BJ (cell line): ENCODE data around the gene HAPLN2. TPM values are rescaled to one million over a fixed set of nuclear protein-coding genes. Genes with fewer than 3 reads are reported as not detected.
A peak's percentile ranks its signal among the peaks of the same experiment; 100 is the strongest.
"Not testable (repeated sequence)": the region's sequence is repeated elsewhere in the genome, so short reads cannot be mapped to it uniquely, and the experiment has no call there.

Source experiments
- CTCF ChIA-PET: fragments of 350-600 bp; formaldehyde crosslinking; extraction: SDS; loops from one replicate; lab custom pipeline; 2021; ENCODE audit warnings: antibody characterized with exemption, inconsistent platforms; lab: Yijun Ruan, JAX
- POLR2A ChIA-PET: fragments of 300-600 bp; sonication (Branson Sonifier 250); formaldehyde crosslinking; extraction: SDS; loops from one replicate; lab custom pipeline; 2021; ENCODE audit warnings: antibody characterized with exemption; lab: Charles Lee
- DNase-seq: peaks from one replicate; pipeline ENCODE4 v3.0.0-alpha.2; 2011; ENCODE audit warnings: low read depth
- H3K27me3 ChIP-seq: 2 replicates; pipeline ENCODE4 v1.6.0; 2011; ENCODE audit warnings: low read length; ENCODE audit not compliant: control insufficient read depth, insufficient read depth
- H3K36me3 ChIP-seq: 2 replicates; pipeline ENCODE4 v1.5.1; 2011; ENCODE audit warnings: low read length; ENCODE audit not compliant: control insufficient read depth, insufficient read depth
- H3K4me3 ChIP-seq: 2 replicates; pipeline ENCODE4 v1.5.1; 2011; ENCODE audit warnings: low read depth, mild to moderate bottlenecking, control low read depth, low read length
- CTCF ChIP-seq: IDR thresholded peaks from 2 replicates; pipeline ENCODE4 v1.5.1; 2011; ENCODE audit warnings: low read depth, mild to moderate bottlenecking, control low read depth, inconsistent platforms, low read length, moderate library complexity; ENCODE audit not compliant: insufficient read depth
- polyA plus RNA-seq: library from polyadenylated mRNA; depleted of rRNA; stranded (reverse); fragments of >200 nt; gene quantifications from 2 replicates; pipeline ENCODE4 v1.2.3, GENCODE V29; 2011

Gene HAPLN2
- polyA plus RNA-seq, 1 experiment, result not detected

GRCh38 chr1:156582388-156583017, 36.7 kb upstream of the HAPLN2 start:
- CTCF ChIA-PET, result interaction anchor here (0.6 to 2.4 kb wide), 12 partner anchors 9 to 452 kb away, joined by 3 to 16 read pairs (median 3); partner anchors contain the start of genes IQGAP3 and NAXE
- POLR2A ChIA-PET, result no interaction called here
- Histone ChIP-seq H3K4me3 (no peak overlapping the region), H3K27me3 (peaks cover 3% of the 10 kb centered on the region; the same call in 1 of the 2 replicates), H3K36me3 (no peaks in the 10 kb centered on the region)
- TF ChIP-seq CTCF, result no peak
- DNase-seq, result no peak

DNA sequence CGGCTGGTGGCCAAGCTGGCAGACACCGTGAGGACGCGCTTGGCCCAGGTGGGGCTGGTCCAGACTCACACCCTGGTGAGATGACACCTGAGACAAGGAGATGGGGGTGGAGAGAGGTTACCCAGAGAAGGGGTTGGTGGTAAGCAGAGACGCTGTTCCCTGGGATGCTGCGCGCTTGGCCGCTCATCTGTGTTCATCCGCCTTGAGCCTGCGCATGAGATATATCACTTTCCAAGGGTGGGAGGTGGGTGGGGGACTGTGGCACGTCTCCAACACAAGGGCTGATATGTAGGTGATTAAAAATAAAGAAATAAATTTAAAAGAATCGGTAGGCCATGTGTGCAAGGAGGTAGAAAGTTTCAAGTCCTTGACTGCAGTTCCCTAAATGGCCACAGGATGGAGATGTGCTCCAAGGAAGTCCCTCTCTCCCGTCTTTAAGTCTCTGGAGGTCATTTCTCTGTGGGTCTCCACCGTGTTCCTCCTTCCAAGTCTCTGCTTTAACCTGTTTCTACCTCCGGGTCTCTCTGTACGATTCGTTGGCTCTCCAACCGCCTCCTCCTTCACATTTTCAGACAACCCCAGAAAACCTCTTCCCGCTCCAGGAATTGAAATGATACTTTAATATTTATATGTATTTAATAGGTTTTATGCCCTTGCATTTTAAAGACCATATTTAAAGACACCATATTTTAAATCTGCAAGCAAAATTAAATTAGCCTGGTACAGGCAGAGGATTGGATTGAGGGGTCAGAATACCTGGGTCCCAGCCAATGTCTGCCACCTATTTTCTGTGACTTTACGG, 35.2 kb upstream of the HAPLN2 start:
- Histone ChIP-seq H3K27me3 (peaks cover 3% of the 10 kb centered on the region; the same call in 1 of the 2 replicates), H3K4me3 (no peak overlapping the region), H3K36me3 (no peaks in the 10 kb centered on the region)
- peak; percentile 87 for TF ChIP-seq CTCF
- ChIA-PET POLR2A (no interaction called here), CTCF (interaction anchor here (0.7 to 2.6 kb wide), 3 partner anchors 24 to 138 kb away, joined by 3 to 14 read pairs (median 4); no protein-coding TSS in a partner anchor)
- no peak for DNase-seq

DNA sequence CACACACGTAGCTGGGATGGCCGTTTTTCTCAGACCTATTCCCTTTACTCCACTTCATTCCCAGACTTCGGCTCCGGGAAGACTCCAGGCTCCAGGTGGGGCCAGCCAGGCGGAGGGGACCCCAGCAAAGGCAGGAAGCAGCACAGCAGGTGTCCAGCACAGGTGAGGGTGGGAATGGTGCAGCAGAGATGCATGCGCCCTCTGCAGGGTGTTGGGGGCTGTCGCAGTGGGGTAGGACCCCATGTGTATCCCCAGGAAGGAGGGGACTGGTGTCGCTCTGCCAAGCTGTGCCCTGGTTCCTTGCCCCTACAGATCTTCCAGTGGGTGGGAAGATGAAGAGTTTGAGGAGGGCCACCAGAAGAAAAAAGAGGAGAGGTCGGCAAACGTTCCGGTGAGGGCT, 34.4 kb upstream of the HAPLN2 start:
- DNase-seq, result no peak
- CTCF ChIA-PET, result interaction anchor here (0.7 to 2.6 kb wide), 6 partner anchors 14 to 139 kb away, joined by 3 to 14 read pairs (median 4); no protein-coding TSS in a partner anchor
- no peak for TF ChIP-seq CTCF

GRCh38 chr1:156586323-156586722, 32.9 kb upstream of the HAPLN2 start:
- TF ChIP-seq CTCF, result no peak
- Histone ChIP-seq H3K36me3 (no peaks in the 10 kb centered on the region), H3K27me3 (0 out of 2 replicates have a peak, but pooled peaks cover 2% of the 10 kb centered on the region), H3K4me3 (no peak overlapping the region)
- DNase-seq, result no peak
- ChIA-PET CTCF (interaction anchor here (0.8 to 2.6 kb wide), 9 partner anchors 15 to 201 kb away, joined by 3 to 14 read pairs (median 5); no protein-coding TSS in a partner anchor), POLR2A (no interaction called here)

More for the DNA sequence above, 34.4 kb upstream of the HAPLN2 start:
- no peaks in the 10 kb centered on the region for H3K36me3 ChIP-seq
- POLR2A ChIA-PET, result no interaction called here
- 0 out of 2 replicates have a peak, but pooled peaks cover 2% of the 10 kb centered on the region for H3K27me3 ChIP-seq
- no peak overlapping the region for H3K4me3 ChIP-seq

GRCh38 chr1:156586892-156587477, 32.2 kb upstream of the HAPLN2 start:
- ChIA-PET CTCF (interaction anchor here (0.8 to 2.6 kb wide), 5 partner anchors 16 to 202 kb away, joined by 3 to 14 read pairs (median 6); no protein-coding TSS in a partner anchor), POLR2A (no interaction called here)
- no peak for DNase-seq
- no peak overlapping the region for H3K4me3 ChIP-seq
- H3K27me3 ChIP-seq, result 0 out of 2 replicates have a peak, but pooled peaks cover 2% of the 10 kb centered on the region
- H3K36me3 ChIP-seq, result no peaks in the 10 kb centered on the region
- no peak for TF ChIP-seq CTCF

- POLR2A ChIA-PET, result not testable (repeated sequence)
- CTCF ChIA-PET, result interaction anchor here (1.7 kb wide), 1 partner anchor 90 kb away, joined by 5 read pairs; the partner anchor contains the start of gene NES
Observed at GRCh38 chr1:156587927-156588326, 31.3 kb upstream of the HAPLN2 start.

More at GRCh38 chr1:156587927-156588326, 31.3 kb upstream of the HAPLN2 start:
- H3K27me3 ChIP-seq, H3K36me3 ChIP-seq, DNase-seq, H3K4me3 ChIP-seq: not testable (repeated sequence)
